Measurements from ENCODE around the gene GP1BA.

Gene GP1BA

DNA sequence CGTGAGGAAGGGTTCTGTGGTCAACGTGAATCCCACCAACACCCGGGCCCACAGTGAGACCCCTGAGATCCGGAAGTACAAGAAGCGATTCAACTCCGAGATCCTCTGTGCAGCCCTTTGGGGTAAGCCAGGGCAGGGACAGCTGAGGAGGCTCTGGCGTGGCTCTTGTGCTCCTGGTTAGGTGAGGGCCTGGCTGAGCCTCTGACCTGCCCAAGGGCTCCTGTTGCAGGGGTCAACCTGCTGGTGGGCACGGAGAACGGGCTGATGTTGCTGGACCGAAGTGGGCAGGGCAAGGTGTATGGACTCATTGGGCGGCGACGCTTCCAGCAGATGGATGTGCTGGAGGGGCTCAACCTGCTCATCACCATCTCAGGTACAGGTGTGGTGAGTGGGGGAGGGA, 37.0 kb upstream of the GP1BA start:
- peaks cover 6 to 86% of the 10 kb centered on the region in 2 experiments; a peak in 2 of 3 replicates for H3K36me3 ChIP-seq (ENCODE audit: control insufficient read depth in 2 of 2, insufficient read depth in 1 of 2, low read length in 2 of 2)
- no peak for TF ChIP-seq ZNF555 (tag by site-specific recombination; conservative IDR thresholded peaks at IDR 0.05)
- H3K27ac ChIP-seq (ENCODE audit: extremely low read depth, low read depth, low read length): no peak overlapping the region
- ChIA-PET POLR2A (no interaction called here), CTCF (interaction anchor here (1.1 kb wide), 1 partner anchor 91 kb away, joined by 3 read pairs; no protein-coding TSS in a partner anchor)
- no peaks in the 10 kb centered on the region for H3K9me3 ChIP-seq (ENCODE audit: control insufficient read depth, insufficient read depth, low read depth, low read length)
- H3K4me1 ChIP-seq (ENCODE audit: control insufficient read depth, insufficient read depth, low read length): no peaks in the 10 kb centered on the region
- H3K4me3 ChIP-seq (ENCODE audit: low read depth, low read length): no peak overlapping the region

DNA sequence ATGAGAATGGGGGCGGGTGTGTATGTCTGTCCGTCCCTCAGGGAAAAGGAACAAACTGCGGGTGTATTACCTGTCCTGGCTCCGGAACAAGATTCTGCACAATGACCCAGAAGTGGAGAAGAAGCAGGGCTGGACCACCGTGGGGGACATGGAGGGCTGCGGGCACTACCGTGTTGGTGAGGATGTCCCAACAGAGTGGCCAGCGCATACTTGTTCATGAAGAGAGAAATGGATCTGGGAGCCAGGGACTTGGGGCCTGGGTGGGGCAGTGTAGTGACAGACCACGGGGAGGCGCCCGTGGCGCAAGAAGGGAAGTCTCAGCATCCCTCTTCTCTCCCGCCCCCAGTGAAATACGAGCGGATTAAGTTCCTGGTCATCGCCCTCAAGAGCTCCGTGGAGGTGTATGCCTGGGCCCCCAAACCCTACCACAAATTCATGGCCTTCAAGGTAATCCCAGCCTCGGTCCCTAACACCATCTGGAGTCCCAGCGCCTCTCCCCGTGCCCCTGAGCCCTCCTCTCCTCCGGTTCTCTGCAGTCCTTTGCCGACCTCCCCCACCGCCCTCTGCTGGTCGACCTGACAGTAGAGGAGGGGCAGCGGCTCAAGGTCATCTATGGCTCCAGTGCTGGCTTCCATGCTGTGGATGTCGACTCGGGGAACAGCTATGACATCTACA, 36.3 kb upstream of the GP1BA start:
- POLR2A ChIA-PET: no interaction called here
- TF ChIP-seq ZNF629 (tag by site-specific recombination; IDR thresholded peaks at IDR 0.05) (no peak), ZNF394 (tag by site-specific recombination; IDR thresholded peaks at IDR 0.05; ENCODE audit: borderline replicate concordance) (no peak), OVOL3 (tag by site-specific recombination; IDR thresholded peaks at IDR 0.05) (no peak), ZNF571 (tag by site-specific recombination; IDR thresholded peaks at IDR 0.05) (no peak), ZNF248 (tag by site-specific recombination; IDR thresholded peaks at IDR 0.05) (no peak)
- TF ChIP-seq, protein P1, sequence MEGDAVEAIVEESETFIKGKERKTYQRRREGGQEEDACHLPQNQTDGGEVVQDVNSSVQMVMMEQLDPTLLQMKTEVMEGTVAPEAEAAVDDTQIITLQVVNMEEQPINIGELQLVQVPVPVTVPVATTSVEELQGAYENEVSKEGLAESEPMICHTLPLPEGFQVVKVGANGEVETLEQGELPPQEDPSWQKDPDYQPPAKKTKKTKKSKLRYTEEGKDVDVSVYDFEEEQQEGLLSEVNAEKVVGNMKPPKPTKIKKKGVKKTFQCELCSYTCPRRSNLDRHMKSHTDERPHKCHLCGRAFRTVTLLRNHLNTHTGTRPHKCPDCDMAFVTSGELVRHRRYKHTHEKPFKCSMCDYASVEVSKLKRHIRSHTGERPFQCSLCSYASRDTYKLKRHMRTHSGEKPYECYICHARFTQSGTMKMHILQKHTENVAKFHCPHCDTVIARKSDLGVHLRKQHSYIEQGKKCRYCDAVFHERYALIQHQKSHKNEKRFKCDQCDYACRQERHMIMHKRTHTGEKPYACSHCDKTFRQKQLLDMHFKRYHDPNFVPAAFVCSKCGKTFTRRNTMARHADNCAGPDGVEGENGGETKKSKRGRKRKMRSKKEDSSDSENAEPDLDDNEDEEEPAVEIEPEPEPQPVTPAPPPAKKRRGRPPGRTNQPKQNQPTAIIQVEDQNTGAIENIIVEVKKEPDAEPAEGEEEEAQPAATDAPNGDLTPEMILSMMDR (tag by site-specific recombination; IDR thresholded peaks at IDR 0.05): 0 out of 2 replicates have a peak, but pooled peaks have one; percentile 14
- TF ChIP-seq, protein P2, sequence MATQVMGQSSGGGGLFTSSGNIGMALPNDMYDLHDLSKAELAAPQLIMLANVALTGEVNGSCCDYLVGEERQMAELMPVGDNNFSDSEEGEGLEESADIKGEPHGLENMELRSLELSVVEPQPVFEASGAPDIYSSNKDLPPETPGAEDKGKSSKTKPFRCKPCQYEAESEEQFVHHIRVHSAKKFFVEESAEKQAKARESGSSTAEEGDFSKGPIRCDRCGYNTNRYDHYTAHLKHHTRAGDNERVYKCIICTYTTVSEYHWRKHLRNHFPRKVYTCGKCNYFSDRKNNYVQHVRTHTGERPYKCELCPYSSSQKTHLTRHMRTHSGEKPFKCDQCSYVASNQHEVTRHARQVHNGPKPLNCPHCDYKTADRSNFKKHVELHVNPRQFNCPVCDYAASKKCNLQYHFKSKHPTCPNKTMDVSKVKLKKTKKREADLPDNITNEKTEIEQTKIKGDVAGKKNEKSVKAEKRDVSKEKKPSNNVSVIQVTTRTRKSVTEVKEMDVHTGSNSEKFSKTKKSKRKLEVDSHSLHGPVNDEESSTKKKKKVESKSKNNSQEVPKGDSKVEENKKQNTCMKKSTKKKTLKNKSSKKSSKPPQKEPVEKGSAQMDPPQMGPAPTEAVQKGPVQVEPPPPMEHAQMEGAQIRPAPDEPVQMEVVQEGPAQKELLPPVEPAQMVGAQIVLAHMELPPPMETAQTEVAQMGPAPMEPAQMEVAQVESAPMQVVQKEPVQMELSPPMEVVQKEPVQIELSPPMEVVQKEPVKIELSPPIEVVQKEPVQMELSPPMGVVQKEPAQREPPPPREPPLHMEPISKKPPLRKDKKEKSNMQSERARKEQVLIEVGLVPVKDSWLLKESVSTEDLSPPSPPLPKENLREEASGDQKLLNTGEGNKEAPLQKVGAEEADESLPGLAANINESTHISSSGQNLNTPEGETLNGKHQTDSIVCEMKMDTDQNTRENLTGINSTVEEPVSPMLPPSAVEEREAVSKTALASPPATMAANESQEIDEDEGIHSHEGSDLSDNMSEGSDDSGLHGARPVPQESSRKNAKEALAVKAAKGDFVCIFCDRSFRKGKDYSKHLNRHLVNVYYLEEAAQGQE (tag by site-specific recombination; IDR thresholded peaks at IDR 0.05): no peak
- TF ChIP-seq, protein P3, sequence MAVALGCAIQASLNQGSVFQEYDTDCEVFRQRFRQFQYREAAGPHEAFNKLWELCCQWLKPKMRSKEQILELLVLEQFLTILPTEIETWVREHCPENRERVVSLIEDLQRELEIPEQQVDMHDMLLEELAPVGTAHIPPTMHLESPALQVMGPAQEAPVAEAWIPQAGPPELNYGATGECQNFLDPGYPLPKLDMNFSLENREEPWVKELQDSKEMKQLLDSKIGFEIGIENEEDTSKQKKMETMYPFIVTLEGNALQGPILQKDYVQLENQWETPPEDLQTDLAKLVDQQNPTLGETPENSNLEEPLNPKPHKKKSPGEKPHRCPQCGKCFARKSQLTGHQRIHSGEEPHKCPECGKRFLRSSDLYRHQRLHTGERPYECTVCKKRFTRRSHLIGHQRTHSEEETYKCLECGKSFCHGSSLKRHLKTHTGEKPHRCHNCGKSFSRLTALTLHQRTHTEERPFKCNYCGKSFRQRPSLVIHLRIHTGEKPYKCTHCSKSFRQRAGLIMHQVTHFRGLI (tag by site-specific recombination; IDR thresholded peaks at IDR 0.05): no peak
- Histone ChIP-seq H3K4me1 (ENCODE audit: control insufficient read depth, insufficient read depth, low read length) (no peaks in the 10 kb centered on the region), H3K36me3 (ENCODE audit: control insufficient read depth in 2 of 2, insufficient read depth in 1 of 2, low read length in 2 of 2) (peaks cover under 1 to 83% of the 10 kb centered on the region in 2 experiments; a peak in 2 of 3 replicates), H3K4me3 (ENCODE audit: low read depth, low read length) (no peak overlapping the region), H3K9me3 (ENCODE audit: control insufficient read depth, insufficient read depth, low read depth, low read length) (no peaks in the 10 kb centered on the region), H3K27ac (ENCODE audit: extremely low read depth, low read depth, low read length) (no peak overlapping the region)
- CTCF ChIA-PET: interaction anchor here (1.1 to 1.5 kb wide), 2 partner anchors 92 to 163 kb away, joined by 3 to 5 read pairs; no protein-coding TSS in a partner anchor

DNA sequence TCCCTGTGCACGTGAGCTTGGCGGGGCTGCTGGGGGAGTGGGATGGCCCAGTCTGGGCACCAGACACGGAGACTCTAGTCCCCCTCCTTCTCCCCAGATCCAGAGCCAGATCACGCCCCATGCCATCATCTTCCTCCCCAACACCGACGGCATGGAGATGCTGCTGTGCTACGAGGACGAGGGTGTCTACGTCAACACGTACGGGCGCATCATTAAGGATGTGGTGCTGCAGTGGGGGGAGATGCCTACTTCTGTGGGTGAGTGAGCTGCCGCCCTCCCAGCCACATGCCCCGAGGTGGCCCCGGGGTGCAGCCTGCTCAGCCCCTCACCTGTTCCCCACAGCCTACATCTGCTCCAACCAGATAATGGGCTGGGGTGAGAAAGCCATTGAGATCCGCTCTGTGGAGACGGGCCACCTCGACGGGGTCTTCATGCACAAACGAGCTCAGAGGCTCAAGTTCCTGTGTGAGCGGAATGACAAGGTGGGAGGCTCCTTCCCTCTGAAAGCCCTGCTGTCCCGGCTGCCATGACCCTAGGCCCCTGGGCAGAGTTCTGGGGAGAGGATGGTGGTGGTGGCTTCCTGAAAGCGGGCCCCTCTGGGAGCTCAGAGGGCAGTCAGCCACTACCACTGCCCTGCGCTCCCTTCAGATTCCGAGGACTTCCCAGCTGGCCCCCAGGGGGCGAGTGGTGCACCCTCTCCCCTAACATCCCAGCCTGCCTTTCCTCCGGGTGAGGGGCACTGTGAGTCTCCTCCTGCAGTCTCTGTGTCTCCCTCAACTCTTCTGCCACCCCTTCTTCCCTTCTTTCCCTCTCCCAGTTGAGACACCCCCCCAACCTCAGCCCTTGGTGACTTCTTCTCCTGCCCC, 35.5 kb upstream of the GP1BA start:
- no peak overlapping the region for H3K4me3 ChIP-seq (ENCODE audit: low read depth, low read length)
- H3K36me3 ChIP-seq (ENCODE audit: control insufficient read depth in 2 of 2, insufficient read depth in 1 of 2, low read length in 2 of 2): peaks cover 0 to 79% of the 10 kb centered on the region in 2 experiments; a peak in 2 of 3 replicates
- H3K9me3 ChIP-seq (ENCODE audit: control insufficient read depth, insufficient read depth, low read depth, low read length): no peaks in the 10 kb centered on the region
- 0 out of 2 replicates have a peak overlapping the region, but pooled peaks have one; percentile 1 for H3K27ac ChIP-seq (ENCODE audit: extremely low read depth, low read depth, low read length)
- ChIA-PET CTCF (interaction anchor here (0.7 to 1.5 kb wide), 3 partner anchors 164 to 330 kb away, joined by 3 to 5 read pairs (median 4); no protein-coding TSS in a partner anchor), POLR2A (no interaction called here)
- H3K4me1 ChIP-seq (ENCODE audit: control insufficient read depth, insufficient read depth, low read length): no peaks in the 10 kb centered on the region
- TF ChIP-seq GLIS1 (tag by site-specific recombination; IDR thresholded peaks at IDR 0.05): no peak
- no peak for TF ChIP-seq ZNF274 (IDR thresholded peaks at IDR 0.05; ENCODE audit: low read length)
- TF ChIP-seq ZNF274 (tag by site-specific recombination; IDR thresholded peaks at IDR 0.05; ENCODE audit: borderline replicate concordance): no peak
- TF ChIP-seq, protein P1 (tag by site-specific recombination; IDR thresholded peaks at IDR 0.05): 0 out of 2 replicates have a peak, but pooled peaks have one; percentile 9
- TF ChIP-seq, protein P4, sequence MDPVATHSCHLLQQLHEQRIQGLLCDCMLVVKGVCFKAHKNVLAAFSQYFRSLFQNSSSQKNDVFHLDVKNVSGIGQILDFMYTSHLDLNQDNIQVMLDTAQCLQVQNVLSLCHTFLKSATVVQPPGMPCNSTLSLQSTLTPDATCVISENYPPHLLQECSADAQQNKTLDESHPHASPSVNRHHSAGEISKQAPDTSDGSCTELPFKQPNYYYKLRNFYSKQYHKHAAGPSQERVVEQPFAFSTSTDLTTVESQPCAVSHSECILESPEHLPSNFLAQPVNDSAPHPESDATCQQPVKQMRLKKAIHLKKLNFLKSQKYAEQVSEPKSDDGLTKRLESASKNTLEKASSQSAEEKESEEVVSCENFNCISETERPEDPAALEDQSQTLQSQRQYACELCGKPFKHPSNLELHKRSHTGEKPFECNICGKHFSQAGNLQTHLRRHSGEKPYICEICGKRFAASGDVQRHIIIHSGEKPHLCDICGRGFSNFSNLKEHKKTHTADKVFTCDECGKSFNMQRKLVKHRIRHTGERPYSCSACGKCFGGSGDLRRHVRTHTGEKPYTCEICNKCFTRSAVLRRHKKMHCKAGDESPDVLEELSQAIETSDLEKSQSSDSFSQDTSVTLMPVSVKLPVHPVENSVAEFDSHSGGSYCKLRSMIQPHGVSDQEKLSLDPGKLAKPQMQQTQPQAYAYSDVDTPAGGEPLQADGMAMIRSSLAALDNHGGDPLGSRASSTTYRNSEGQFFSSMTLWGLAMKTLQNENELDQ (tag by site-specific recombination; IDR thresholded peaks at IDR 0.05; ENCODE audit: low read depth): no peak
- TF ChIP-seq OSR2 (tag by site-specific recombination; IDR thresholded peaks at IDR 0.05): no peak

All from HEK293 (cell line).